Measurements from ENCODE around the gene SPATA21. TPM values are rescaled to one million over a fixed set of nuclear protein-coding genes. Genes with fewer than 3 reads are reported as not detected.

SPATA21 gene
- total RNA-seq, 1 experiment from 2014 or later = not detected

DNA sequence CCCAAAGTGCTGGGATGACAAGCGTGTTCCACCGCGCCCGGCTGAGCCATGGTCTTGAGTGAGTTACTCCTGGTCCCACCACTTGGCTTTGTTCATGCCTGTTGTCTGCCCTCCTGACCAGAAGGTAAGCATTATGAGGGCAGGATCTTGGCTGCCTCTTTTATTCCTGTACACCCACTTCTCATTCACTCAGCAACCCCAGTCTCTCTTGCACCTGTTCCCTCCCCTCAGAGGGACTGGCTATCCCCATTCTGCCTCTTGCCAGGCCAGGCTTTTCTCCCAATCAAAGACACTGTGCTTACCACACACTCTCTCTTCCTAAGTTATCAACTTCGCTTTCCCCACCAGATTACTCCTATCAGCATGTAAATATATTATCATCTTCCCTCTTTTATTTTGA is 26.4 kb downstream of the SPATA21 start:
- no peaks in the 10 kb centered on the region for H3K9me2 ChIP-seq (replicated peaks; ENCODE audit: low read length)
- H3K4me2 ChIP-seq (ENCODE audit: low read length) = no peak overlapping the region
- H3K27ac ChIP-seq (ENCODE audit: low read length) = no peak overlapping the region
- no peak for DNase-seq
- H2AFZ ChIP-seq (ENCODE audit: low read length) = no peak overlapping the region
- H3F3A ChIP-seq (ENCODE audit: low read length, unreplicated experiment) = no peaks in the 10 kb centered on the region
- ChIA-PET CTCF (no interaction called here), POLR2A (ENCODE audit: unreplicated experiment) (no interaction called here)
- H3K4me1 ChIP-seq (ENCODE audit: insufficient read depth, low read length) = no peaks in the 10 kb centered on the region
- intact Hi-C loops (cut with micrococcal nuclease) = no loop called here
- H4K20me1 ChIP-seq (ENCODE audit: low read length) = no peaks in the 10 kb centered on the region
- BruUV-seq (replicated peaks) = no TSS peak
- no peaks in the 10 kb centered on the region for H3K79me2 ChIP-seq (ENCODE audit: low read length)
- no peaks in the 10 kb centered on the region for H3K9me3 ChIP-seq (ENCODE audit: low read length)
- no peak overlapping the region for H3K9ac ChIP-seq (ENCODE audit: low read length)
- H3K27me3 ChIP-seq (ENCODE audit: low read length) = no peaks in the 10 kb centered on the region
- no peak for TF ChIP-seq EZH2 (IDR thresholded peaks at IDR 0.05; ENCODE audit: low read length, unreplicated experiment)
- TF ChIP-seq, protein P1, sequence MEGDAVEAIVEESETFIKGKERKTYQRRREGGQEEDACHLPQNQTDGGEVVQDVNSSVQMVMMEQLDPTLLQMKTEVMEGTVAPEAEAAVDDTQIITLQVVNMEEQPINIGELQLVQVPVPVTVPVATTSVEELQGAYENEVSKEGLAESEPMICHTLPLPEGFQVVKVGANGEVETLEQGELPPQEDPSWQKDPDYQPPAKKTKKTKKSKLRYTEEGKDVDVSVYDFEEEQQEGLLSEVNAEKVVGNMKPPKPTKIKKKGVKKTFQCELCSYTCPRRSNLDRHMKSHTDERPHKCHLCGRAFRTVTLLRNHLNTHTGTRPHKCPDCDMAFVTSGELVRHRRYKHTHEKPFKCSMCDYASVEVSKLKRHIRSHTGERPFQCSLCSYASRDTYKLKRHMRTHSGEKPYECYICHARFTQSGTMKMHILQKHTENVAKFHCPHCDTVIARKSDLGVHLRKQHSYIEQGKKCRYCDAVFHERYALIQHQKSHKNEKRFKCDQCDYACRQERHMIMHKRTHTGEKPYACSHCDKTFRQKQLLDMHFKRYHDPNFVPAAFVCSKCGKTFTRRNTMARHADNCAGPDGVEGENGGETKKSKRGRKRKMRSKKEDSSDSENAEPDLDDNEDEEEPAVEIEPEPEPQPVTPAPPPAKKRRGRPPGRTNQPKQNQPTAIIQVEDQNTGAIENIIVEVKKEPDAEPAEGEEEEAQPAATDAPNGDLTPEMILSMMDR (conservative IDR thresholded peaks at IDR 0.05; ENCODE audit: low read depth, low read length) = no peak
- TF ChIP-seq EZH2phosphoT487 (IDR thresholded peaks at IDR 0.05; ENCODE audit: borderline replicate concordance, low read length) = no peak
- no peak overlapping the region for H3K4me3 ChIP-seq (ENCODE audit: low read length)
- H3K36me3 ChIP-seq (ENCODE audit: low read depth, low read length) = no peaks in the 10 kb centered on the region
- no peak for ATAC-seq

DNA sequence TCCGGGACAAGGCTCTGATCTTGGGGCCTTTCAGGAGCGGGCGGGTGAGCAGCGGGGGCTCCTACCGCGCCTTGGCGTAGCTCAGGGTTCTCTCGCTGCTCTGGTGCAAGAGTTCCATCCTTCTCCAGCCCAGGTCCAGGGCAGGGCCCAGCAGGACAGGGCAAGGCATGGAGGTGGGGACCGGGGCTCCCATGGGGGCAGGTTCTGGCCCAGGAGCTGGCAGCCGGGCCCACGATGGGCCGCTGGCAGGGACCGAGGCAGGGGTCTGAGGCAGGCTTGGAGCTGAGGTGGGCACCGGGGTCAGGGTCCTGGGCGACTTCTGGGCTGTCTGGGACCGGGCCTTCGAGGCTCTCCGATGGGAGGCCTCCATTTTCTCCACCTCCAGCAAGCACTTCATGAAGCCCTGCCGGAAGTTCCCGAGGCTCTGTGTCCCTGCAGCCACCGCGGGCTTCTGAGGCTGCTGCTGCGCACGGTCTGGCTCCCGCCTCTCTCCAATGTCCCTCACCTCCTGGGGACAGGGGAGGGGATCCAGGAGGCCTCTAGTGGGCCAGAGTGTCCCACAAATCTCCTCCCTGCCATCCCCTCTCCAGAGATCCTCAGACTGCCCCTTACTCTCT is 27.6 kb downstream of the SPATA21 start:
- intact Hi-C loops (cut with micrococcal nuclease) = no loop called here
- ATAC-seq (no peak), DNase-seq (no peak)
- no peak overlapping the region for H3K27ac ChIP-seq (ENCODE audit: low read length)
- ChIA-PET CTCF (no interaction called here), POLR2A (ENCODE audit: unreplicated experiment) (no interaction called here)
- H4K20me1 ChIP-seq (ENCODE audit: low read length) = no peaks in the 10 kb centered on the region
- no peaks in the 10 kb centered on the region for H3K9me2 ChIP-seq (replicated peaks; ENCODE audit: low read length)
- H3F3A ChIP-seq (ENCODE audit: low read length, unreplicated experiment) = no peaks in the 10 kb centered on the region
- H3K9me3 ChIP-seq (ENCODE audit: low read length) = no peaks in the 10 kb centered on the region
- no TSS peak for BruUV-seq (replicated peaks)
- H3K4me3 ChIP-seq (ENCODE audit: low read length) = no peak overlapping the region
- no peak for TF ChIP-seq EZH2 (IDR thresholded peaks at IDR 0.05; ENCODE audit: low read length, unreplicated experiment)
- TF ChIP-seq EZH2phosphoT487 (IDR thresholded peaks at IDR 0.05; ENCODE audit: borderline replicate concordance, low read length) = no peak
- TF ChIP-seq, protein P1 (conservative IDR thresholded peaks at IDR 0.05; ENCODE audit: low read depth, low read length) = no peak
- no peaks in the 10 kb centered on the region for H3K4me1 ChIP-seq (ENCODE audit: insufficient read depth, low read length)
- no peak overlapping the region for H3K4me2 ChIP-seq (ENCODE audit: low read length)
- no peak overlapping the region for H3K9ac ChIP-seq (ENCODE audit: low read length)
- H2AFZ ChIP-seq (ENCODE audit: low read length) = no peak overlapping the region
- H3K27me3 ChIP-seq (ENCODE audit: low read length) = no peaks in the 10 kb centered on the region
- H3K79me2 ChIP-seq (ENCODE audit: low read length) = no peaks in the 10 kb centered on the region
- no peaks in the 10 kb centered on the region for H3K36me3 ChIP-seq (ENCODE audit: low read depth, low read length)

DNA sequence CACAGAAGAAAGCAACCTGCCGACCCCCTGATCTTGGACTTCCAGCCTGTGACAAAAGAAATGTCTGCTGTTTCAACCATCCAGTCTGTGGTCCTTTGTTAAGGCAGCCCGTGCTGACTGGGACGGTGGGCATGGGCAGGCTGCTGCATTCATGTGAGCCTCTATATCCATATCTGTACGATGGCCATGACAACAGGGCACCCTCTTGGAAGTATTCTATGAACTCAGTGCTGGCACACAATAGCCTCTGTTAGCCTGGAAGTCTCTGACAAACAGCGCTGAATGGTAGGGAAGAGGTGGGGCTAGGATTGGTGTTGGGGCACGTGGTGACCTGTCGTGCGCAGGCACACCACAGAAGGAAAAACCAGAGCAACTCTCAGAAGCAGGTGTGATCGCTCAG is 30.4 kb downstream of the SPATA21 start:
- DNase-seq = no peak
- no peaks in the 10 kb centered on the region for H3K9me3 ChIP-seq (ENCODE audit: low read length)
- H3K9ac ChIP-seq (ENCODE audit: low read length) = no peak overlapping the region
- intact Hi-C loops (cut with micrococcal nuclease) = no loop called here
- no peak overlapping the region for H3K4me2 ChIP-seq (ENCODE audit: low read length)
- H3K27ac ChIP-seq (ENCODE audit: low read length) = no peak overlapping the region
- TF ChIP-seq EZH2phosphoT487 (IDR thresholded peaks at IDR 0.05; ENCODE audit: borderline replicate concordance, low read length) = no peak
- TF ChIP-seq, protein P1 (conservative IDR thresholded peaks at IDR 0.05; ENCODE audit: low read depth, low read length) = no peak
- TF ChIP-seq EZH2 (IDR thresholded peaks at IDR 0.05; ENCODE audit: low read length, unreplicated experiment) = no peak
- no peak overlapping the region for H2AFZ ChIP-seq (ENCODE audit: low read length)
- no peaks in the 10 kb centered on the region for H3K36me3 ChIP-seq (ENCODE audit: low read depth, low read length)
- CTCF ChIA-PET = no interaction called here
- no peak overlapping the region for H3K4me3 ChIP-seq (ENCODE audit: low read length)
- no peaks in the 10 kb centered on the region for H4K20me1 ChIP-seq (ENCODE audit: low read length)
- no peaks in the 10 kb centered on the region for H3K27me3 ChIP-seq (ENCODE audit: low read length)
- no peaks in the 10 kb centered on the region for H3K9me2 ChIP-seq (replicated peaks; ENCODE audit: low read length)
- no peaks in the 10 kb centered on the region for H3K79me2 ChIP-seq (ENCODE audit: low read length)
- BruUV-seq (replicated peaks) = no TSS peak
- no peaks in the 10 kb centered on the region for H3K4me1 ChIP-seq (ENCODE audit: insufficient read depth, low read length)
- ATAC-seq = no peak
- POLR2A ChIA-PET (ENCODE audit: unreplicated experiment) = no interaction called here
- no peaks in the 10 kb centered on the region for H3F3A ChIP-seq (ENCODE audit: low read length, unreplicated experiment)

All from PC-3 (cell line).